ENCODE measurements around the gene DIP2C.
"Not testable (repeated sequence)": the region's sequence is repeated elsewhere in the genome, so short reads cannot be mapped to it uniquely, and the experiment has no call there.

The DIP2C gene

DNA sequence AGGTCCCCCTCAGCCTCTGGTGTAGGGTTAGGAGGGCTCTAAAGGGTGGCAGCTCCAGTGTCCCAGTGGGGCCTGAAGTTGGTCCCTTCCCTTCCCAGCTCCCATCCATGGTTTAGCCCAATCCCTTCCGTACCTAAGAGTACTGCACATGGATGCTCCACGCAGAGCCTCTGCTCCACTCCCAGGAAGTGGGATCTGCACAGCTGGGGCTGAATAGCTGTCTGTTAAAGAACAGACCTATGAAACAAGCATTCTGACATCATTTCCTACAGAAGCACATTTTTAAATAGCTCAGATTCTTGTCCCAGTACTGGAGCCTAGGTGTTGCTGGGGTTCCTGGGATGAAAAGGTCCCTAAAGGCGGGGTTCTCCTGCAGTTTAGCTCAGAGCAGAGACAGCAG is 418.3 kb downstream of the DIP2C start:
- CTCF ChIA-PET, result no interaction called here
- TF ChIP-seq FOXM1 (IDR thresholded peaks at IDR 0.05; ENCODE audit: borderline replicate concordance), result no peak
- TF ChIP-seq ELF4 (IDR thresholded peaks at IDR 0.05), result no peak
- no peak for TF ChIP-seq NFRKB (IDR thresholded peaks at IDR 0.05)
- no peak for TF ChIP-seq ARNT (IDR thresholded peaks at IDR 0.05)
- no peak for TF ChIP-seq LEF1 (IDR thresholded peaks at IDR 0.05; ENCODE audit: borderline replicate concordance)
- no peak for TF ChIP-seq L3MBTL2 (conservative IDR thresholded peaks at IDR 0.05)
- no peak for TF ChIP-seq HDGF (IDR thresholded peaks at IDR 0.05; ENCODE audit: borderline replicate concordance)
- no peak for TF ChIP-seq TARDBP (IDR thresholded peaks at IDR 0.05)
- TF ChIP-seq, protein P1, sequence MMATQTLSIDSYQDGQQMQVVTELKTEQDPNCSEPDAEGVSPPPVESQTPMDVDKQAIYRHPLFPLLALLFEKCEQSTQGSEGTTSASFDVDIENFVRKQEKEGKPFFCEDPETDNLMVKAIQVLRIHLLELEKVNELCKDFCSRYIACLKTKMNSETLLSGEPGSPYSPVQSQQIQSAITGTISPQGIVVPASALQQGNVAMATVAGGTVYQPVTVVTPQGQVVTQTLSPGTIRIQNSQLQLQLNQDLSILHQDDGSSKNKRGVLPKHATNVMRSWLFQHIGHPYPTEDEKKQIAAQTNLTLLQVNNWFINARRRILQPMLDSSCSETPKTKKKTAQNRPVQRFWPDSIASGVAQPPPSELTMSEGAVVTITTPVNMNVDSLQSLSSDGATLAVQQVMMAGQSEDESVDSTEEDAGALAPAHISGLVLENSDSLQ (IDR thresholded peaks at IDR 0.05), result no peak
- no peak for TF ChIP-seq FOXK2 (IDR thresholded peaks at IDR 0.05)
- no peak for TF ChIP-seq CTBP1 (IDR thresholded peaks at IDR 0.05; ENCODE audit: borderline replicate concordance)
- TF ChIP-seq SUZ12 (IDR thresholded peaks at IDR 0.05), result no peak
- TF ChIP-seq ZNF384 (IDR thresholded peaks at IDR 0.05), result no peak
- no peak for TF ChIP-seq FOXA1 (IDR thresholded peaks at IDR 0.05)
- no peak for TF ChIP-seq SP1 (IDR thresholded peaks at IDR 0.05)
- POLR2A ChIA-PET, result no interaction called here
- no peak for DNase-seq (ENCODE audit: extremely low spot score)

DNA sequence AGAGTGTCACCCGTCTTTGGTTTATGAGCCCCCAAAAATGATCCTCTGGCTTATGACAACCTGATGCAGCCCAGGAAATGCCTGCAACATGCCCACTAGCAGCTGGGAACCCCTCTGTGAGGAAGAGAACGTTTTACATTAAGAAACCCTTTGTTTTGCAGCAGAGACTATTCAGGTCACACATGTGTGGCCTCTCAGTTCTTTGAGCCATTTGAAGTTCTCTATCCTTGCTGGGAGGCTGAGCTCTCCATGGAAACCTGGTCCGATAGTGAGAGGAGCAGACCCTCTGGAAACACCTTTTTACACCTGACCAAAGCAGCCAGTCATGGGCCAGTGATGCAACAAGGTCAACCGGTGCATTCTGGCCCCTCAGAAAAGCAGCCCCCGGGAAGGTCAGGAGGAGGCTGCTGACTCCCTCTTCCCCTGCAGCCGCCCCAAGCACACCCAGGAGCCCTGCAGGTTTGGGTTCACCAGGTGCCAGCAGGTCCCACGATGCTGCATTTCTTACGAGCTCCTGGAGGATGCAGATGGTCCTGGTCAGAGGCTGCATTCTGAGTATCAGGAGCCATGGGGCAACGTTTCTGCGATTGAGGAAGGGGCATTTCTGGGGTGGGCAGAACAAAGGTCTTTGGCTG is 419.9 kb downstream of the DIP2C start:
- ChIA-PET CTCF (no interaction called here), POLR2A (no interaction called here)
- TF ChIP-seq ARNT (IDR thresholded peaks at IDR 0.05) (no peak), TARDBP (IDR thresholded peaks at IDR 0.05) (no peak), ZNF384 (IDR thresholded peaks at IDR 0.05) (no peak), BHLHE40 (IDR thresholded peaks at IDR 0.05; ENCODE audit: borderline replicate concordance) (no peak), CTBP1 (IDR thresholded peaks at IDR 0.05; ENCODE audit: borderline replicate concordance) (no peak), HDGF (IDR thresholded peaks at IDR 0.05; ENCODE audit: borderline replicate concordance) (no peak), ELF4 (IDR thresholded peaks at IDR 0.05) (no peak), FOXA1 (IDR thresholded peaks at IDR 0.05) (no peak), SP1 (IDR thresholded peaks at IDR 0.05) (no peak), FOXK2 (IDR thresholded peaks at IDR 0.05) (no peak), FOXM1 (IDR thresholded peaks at IDR 0.05; ENCODE audit: borderline replicate concordance) (no peak), NFRKB (IDR thresholded peaks at IDR 0.05) (no peak), LEF1 (IDR thresholded peaks at IDR 0.05; ENCODE audit: borderline replicate concordance) (no peak)
- TF ChIP-seq, protein P1 (IDR thresholded peaks at IDR 0.05), result no peak

GRCh38 chr10:267705-268104 is 421.8 kb downstream of the DIP2C start:
- ChIA-PET CTCF (no interaction called here), POLR2A (no interaction called here)
- no peak for DNase-seq (ENCODE audit: extremely low spot score)
- TF ChIP-seq TARDBP (IDR thresholded peaks at IDR 0.05) (no peak), SP1 (IDR thresholded peaks at IDR 0.05) (no peak), L3MBTL2 (conservative IDR thresholded peaks at IDR 0.05) (no peak), CTBP1 (IDR thresholded peaks at IDR 0.05; ENCODE audit: borderline replicate concordance) (no peak), ELF4 (IDR thresholded peaks at IDR 0.05) (no peak), ARNT (IDR thresholded peaks at IDR 0.05) (no peak), HDGF (IDR thresholded peaks at IDR 0.05; ENCODE audit: borderline replicate concordance) (no peak), ZNF384 (IDR thresholded peaks at IDR 0.05) (no peak), FOXA1 (IDR thresholded peaks at IDR 0.05) (no peak), LEF1 (IDR thresholded peaks at IDR 0.05; ENCODE audit: borderline replicate concordance) (no peak), FOXM1 (IDR thresholded peaks at IDR 0.05; ENCODE audit: borderline replicate concordance) (no peak), NFRKB (IDR thresholded peaks at IDR 0.05) (no peak), SUZ12 (IDR thresholded peaks at IDR 0.05) (no peak), FOXK2 (IDR thresholded peaks at IDR 0.05) (no peak), BHLHE40 (IDR thresholded peaks at IDR 0.05; ENCODE audit: borderline replicate concordance) (no peak)
- TF ChIP-seq, protein P1 (IDR thresholded peaks at IDR 0.05), result no peak

More for the DNA sequence above, 419.9 kb downstream of the DIP2C start:
- DNase-seq (ENCODE audit: extremely low spot score), result no peak

- POLR2A ChIA-PET, result no interaction called here
- DNase-seq (ENCODE audit: extremely low spot score), result no peak
- TF ChIP-seq LEF1 (IDR thresholded peaks at IDR 0.05; ENCODE audit: borderline replicate concordance) (no peak), CTBP1 (IDR thresholded peaks at IDR 0.05; ENCODE audit: borderline replicate concordance) (no peak), HDGF (IDR thresholded peaks at IDR 0.05; ENCODE audit: borderline replicate concordance) (no peak), FOXM1 (IDR thresholded peaks at IDR 0.05; ENCODE audit: borderline replicate concordance) (no peak), NFRKB (IDR thresholded peaks at IDR 0.05) (no peak), ZNF384 (IDR thresholded peaks at IDR 0.05) (no peak)
- TF ChIP-seq, protein P1 (IDR thresholded peaks at IDR 0.05), result no peak
- CTCF ChIA-PET, result no interaction called here
Measured at GRCh38 chr10:266974-267425, 422.5 kb downstream of the DIP2C start.

DNA sequence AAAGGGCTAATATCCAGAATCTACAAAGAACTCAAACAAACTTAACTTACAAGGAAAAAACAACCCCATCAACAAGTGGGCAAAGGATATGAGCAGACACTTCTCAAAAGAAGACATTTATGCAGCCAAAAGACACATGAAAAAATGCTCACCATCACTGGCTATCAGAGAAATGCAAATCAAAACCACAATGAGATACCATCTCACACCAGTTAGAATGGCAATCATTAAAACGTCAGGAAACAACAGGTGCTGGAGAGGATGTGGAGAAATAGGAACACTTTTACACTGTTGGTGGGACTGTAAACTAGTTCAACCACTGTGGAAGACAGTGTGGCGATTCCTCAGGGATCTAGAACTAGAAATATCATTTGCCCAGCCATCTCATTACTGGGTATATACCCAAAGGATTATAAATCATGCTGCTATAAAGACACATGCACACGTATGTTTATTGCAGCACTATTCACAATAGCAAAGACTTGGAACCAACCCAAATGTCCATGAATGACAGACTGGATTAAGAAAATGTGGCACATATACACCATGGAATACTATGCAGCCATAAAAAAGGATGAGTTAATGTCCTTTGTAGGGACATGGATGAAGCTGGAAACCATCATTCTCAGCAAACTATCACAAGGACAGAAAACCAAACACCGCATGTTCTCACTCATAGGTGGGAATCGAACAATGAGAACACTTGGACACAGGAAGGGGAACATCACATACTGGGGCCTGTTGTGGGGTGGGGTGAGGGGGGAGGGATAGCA is 423.5 kb downstream of the DIP2C start:
- DNase-seq (ENCODE audit: extremely low spot score); CTCF ChIA-PET; POLR2A ChIA-PET: not testable (repeated sequence)

GRCh38 chr10:265074-265440 is 424.4 kb downstream of the DIP2C start:
- CTCF ChIA-PET, result not testable (repeated sequence)

GRCh38 chr10:264160-265073 is 425.1 kb downstream of the DIP2C start:
- DNase-seq (ENCODE audit: extremely low spot score); CTCF ChIA-PET; POLR2A ChIA-PET: not testable (repeated sequence)

More at GRCh38 chr10:265074-265440, 424.4 kb downstream of the DIP2C start:
- POLR2A ChIA-PET; DNase-seq (ENCODE audit: extremely low spot score): not testable (repeated sequence)

Data from HEK293T (cell line).